ENCODE results near the gene CERS4.
"Not testable (repeated sequence)": the region's sequence is repeated elsewhere in the genome, so short reads cannot be mapped to it uniquely, and the experiment has no call there.

CERS4 gene

GRCh38 chr19:8244442-8244841, 35.3 kb downstream of the CERS4 start:
- DNase-seq = no peak

- no peak for DNase-seq
These were observed 37.0 kb downstream of the CERS4 start for GRCh38 chr19:8245869-8246835.

- not testable (repeated sequence) for DNase-seq
These were observed 38.1 kb downstream of the CERS4 start for GRCh38 chr19:8247129-8247890.

DNA sequence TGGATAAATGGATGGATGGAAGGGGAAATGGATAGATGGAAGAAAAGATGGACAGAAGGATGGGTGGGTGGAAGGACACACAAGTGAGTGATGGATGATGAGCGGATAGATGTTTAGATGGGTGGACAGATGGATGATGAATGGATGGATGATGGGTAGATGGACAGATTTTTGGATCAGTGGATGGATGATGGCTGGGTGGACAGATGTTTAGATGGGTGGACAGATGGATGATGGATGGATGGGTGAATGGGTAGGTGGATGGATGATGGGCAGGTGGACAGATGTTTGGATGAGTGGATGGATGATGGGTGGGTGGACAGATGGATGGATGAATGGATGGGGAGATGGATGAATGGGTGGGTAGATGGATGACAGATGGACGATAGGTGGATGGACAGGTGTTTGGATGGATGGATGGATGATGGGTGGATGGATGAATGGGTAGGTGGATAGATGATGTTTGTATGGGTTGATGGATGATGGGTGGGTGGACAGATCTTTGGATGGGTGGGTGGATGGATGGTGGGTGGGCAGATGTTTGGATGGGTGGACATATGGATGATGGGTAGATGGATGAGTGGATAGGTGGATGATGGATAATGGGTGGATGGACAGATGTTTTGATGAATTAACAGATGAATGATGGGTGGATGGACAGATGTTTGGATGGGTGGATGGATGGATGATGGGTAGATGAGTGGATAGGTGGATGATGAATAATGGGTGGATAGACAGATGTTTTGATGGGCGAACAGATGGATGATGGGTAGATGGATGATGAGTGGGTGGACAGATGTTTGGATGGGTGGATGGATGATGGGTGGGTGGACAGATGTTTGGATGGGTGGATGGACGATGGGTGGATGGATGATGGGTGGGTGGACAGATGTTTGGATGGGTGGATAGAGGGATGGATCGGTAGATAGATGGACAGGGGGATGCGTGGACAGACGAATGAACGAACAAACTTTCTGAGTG, 39.5 kb downstream of the CERS4 start:
- DNase-seq = no peak

DNA sequence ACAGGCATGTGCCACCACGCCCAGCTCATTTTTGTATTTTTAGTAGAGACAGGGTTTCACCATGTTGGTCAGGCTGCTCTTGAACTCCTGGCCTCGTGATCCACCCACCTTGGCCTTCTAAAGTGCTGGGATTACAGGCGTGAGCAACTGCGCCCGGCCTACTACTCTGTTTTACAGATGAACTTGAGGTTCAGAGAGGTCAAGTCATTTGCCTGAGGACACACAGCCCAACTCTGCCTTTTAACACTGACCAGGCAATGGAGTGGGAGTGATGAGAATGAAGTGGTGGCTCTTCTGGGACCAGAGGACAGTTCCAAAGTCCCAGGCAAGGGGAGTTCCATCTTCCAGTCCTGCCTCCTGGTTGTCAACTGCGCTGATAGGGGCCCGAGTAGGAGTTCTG, 41.4 kb downstream of the CERS4 start:
- DNase-seq = no peak

DNA sequence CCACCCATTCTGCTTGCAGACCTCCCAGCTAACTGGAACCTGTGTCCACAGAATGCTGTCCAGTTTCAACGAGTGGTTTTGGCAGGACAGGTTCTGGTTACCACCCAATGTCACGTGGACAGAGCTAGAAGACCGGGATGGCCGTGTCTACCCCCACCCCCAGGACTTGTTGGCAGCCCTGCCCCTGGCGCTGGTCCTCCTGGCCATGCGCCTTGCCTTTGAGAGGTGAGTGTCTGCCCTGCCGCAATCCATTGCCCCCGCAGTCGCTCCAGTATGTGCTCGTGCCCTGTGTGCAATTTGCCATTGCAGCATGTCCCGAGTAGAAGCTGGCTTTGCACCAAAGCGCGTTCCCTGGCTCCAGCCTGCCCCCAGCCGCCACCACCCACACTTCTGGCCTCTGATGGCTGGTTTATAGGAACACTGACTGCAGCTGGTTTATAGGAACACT, 41.9 kb downstream of the CERS4 start:
- no peak for DNase-seq

- DNase-seq = peak; percentile 69 to 77
These were observed 43.9 kb downstream of the CERS4 start for GRCh38 chr19:8252922-8253589.

DNA sequence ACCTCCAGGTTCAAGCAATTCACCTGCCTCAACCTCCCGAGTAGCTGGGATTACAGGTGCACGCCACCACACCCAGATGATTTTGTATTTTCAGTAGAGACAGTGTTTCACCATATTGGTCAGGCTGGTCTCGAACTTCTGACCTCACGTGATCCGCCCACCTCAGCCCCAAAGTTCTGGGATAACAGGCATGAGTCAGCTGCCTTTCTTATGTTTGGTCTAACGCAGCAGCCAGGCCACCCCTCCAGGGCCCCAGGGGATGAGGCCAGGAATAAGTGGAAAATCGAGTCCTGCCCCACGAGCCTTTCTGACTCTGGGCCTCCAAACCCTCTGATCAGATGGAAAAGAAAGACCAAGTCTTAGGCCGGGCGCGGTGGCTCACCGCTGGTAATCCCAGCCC, 44.5 kb downstream of the CERS4 start:
- no peak for DNase-seq

- DNase-seq = no peak
These were observed 45.3 kb downstream of the CERS4 start for GRCh38 chr19:8254286-8255001.

- no peak for DNase-seq
These were observed 46.4 kb downstream of the CERS4 start for GRCh38 chr19:8255426-8256125.

DNA sequence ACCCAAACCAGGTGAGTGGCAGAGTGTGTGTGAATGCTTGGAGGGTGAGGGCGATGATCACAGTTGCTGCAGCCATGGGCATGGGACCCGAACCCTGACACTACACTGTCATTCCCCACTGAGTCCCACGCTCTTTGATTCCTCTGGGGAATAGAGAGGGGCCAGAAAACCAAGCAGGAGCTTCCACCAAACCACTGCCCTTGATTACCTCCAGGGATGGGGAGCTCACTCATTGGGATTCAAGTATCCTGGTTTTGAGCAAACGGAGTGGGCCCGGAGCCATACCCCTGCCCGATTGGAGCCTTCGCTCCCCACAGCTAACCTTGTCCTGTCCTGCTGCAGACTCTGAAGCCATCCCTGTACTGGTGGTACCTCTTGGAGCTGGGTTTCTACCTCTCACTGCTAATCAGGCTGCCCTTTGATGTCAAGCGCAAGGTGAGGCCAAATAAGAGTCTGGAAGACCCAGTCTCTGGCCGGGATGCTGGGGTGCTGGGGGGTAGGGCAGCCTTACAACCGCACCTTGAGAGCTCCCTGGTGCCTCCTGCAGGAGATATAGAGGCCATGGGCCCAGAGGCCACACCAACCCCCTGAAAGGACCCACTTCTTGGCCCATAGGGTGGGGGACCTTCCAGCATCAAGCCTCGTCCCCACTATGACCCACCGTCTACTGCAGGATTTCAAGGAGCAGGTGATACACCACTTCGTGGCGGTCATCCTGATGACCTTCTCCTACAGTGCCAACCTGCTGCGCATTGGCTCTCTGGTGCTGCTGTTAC, 47.3 kb downstream of the CERS4 start:
- no peak for DNase-seq

DNA sequence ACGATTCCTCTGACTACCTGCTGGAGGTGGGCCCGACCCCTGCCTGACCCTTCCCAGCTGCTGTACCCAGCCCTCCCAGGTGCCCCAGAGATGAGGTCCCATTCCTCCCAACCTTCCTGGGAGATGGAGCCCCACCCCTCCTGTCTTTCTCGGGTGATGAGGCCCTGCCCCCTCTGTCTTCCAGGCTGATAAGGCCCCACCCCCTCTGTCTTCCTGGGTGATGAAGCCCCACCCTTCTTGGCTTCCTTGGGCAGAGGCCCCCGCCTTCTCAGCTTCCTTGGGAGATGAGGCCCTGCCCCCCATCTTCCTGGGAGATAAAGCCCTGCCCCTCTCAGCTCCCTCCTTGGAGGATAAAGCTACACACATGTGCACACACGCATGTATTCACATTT, 47.9 kb downstream of the CERS4 start:
- no peak for DNase-seq

DNA sequence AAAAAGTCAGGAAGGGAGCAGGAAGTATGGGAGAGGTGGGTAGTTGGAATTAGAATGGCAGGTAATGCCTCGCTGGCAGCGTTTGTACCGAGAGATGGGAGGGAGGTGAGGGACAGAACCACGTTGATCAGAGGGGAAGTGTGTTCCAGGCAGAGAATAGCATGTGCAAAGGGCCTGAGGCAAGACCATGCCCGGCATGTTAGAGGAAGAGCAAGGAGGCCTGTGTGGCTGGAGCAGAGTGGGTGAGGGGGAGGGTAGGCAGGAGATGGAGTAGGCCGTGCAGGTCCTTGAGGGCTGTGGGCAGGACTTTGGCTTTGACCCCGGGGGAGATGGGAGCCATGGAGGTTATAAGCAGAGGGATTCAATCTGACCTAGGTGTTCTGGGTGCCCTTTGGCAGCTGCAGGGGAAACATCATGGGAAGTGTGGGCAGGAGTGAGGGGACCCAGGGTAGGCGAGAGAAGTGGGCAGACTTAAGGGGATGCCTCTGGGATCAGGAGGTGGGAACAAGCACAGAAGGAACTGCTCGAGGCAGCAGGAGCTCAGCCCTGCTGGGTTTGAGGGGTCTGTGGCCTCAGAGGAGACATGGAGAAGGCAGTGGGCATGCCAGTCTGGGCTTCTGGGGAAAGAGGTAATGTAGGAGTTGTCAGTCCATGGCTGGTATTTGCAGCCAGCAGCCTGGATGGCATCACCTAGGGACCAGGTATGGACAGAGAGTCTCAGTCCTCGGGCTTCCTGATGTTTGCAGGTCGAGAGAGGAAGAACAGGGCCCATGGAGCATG, 50.2 kb downstream of the CERS4 start:
- DNase-seq = no peak

DNA sequence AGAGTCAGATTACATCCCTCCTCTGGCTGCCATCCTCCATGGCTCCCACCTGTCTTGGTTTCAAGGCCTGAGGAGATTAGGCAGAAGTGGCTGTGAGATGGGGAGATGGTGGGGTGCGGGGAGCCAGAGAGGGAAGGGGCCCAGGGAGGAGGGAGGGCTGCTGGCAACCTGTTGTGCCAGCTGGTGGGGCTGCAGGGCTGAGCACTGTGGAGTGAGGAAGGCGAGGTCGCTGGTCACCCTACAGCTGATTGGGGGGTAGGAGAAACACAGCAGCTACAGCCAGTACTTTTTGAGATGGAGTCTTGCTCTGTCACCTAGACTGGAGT, 50.7 kb downstream of the CERS4 start:
- DNase-seq = no peak

- DNase-seq = no peak
These were observed 52.2 kb downstream of the CERS4 start for GRCh38 chr19:8261347-8261746.

GRCh38 chr19:8261881-8262280, 52.7 kb downstream of the CERS4 start:
- no peak for DNase-seq

DNA sequence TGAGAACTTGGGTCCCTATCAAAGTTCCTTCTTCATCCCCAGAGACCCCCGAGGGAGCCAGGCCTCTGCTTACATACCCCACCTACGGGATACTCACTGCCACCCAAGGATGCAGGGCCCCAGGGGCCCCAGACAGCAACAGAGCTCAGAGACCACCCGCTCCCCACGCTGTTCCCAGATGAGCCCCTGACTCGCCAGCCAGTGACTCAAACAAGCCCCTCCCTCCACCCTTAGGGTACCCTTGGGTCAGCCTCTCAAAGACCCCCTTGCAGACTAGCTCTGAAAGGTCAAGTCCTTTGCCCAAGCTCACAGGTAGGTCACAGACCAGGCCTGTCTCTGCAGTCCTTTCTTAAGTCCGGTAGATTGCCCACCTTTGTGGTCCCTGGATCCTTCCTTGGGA, 53.3 kb downstream of the CERS4 start:
- no peak for DNase-seq

- DNase-seq = not testable (repeated sequence)
These were observed 55.1 kb downstream of the CERS4 start for GRCh38 chr19:8264248-8264647.

DNA sequence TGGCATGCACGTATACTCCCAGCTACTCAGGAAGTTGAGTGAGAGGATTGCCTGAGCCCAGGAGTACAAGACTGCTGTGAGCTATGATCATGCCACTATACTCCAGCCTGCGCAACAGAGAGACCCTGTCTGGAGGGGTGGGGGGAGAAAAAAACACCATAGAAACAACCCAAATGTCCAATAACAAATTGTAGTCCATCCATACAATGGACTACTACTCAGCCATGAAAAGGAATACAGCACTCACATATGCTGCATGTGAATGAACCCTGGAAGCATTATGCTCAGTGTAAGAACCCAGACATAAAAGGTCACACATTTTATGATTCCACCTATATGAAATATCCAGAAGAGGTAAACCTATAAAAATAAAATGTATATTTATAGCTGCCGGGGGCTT, 56.7 kb downstream of the CERS4 start:
- DNase-seq = no peak
